Common myeloid progenitor, CD34-positive (primary cell): Measurements from ENCODE around the gene PDGFA.

ENCODE experiments used
- CTCF ChIA-PET: fragments of 350-600 bp; sonication (Branson Sonifier 250); formaldehyde crosslinking; loops from one replicate; lab custom pipeline; 2021; ENCODE audit warnings: antibody characterized with exemption; lab: Charles Lee
- POLR2A ChIA-PET: fragments of 350-600 bp; sonication (Branson Sonifier 250); formaldehyde crosslinking; loops from one replicate; lab custom pipeline; 2021; ENCODE audit warnings: antibody characterized with exemption; lab: Charles Lee
- DNase-seq, 3 donors: peaks; one replicate each; pipeline versions ENCODE4 v3.0.0 to v3.0.0-alpha.2; 2013
- H3K27ac ChIP-seq, 2 experiments: 1 replicate in 1 of 2; 2 replicates in 1 of 2; pipeline ENCODE4 v1.7.0; 2013; ENCODE audit warnings: inconsistent platforms in 2 of 2, low read length in 2 of 2, mild to moderate bottlenecking in 2 of 2, low read depth in 1 of 2, moderate library complexity in 1 of 2; ENCODE audit not compliant: severe bottlenecking in 2 of 2, insufficient read depth in 1 of 2, poor library complexity in 1 of 2
- H3K27me3 ChIP-seq, 5 experiments: replicated peaks in 2 of 5; 1 replicate in 3 of 5; 2 replicates in 2 of 5; pipeline versions ENCODE4 v1.6.1 to v1.7.0; 2013; ENCODE audit warnings: low read length in 4 of 5, mild to moderate bottlenecking in 2 of 5, moderate library complexity in 2 of 5, inconsistent platforms in 1 of 5; ENCODE audit not compliant: insufficient read depth in 5 of 5, control insufficient read depth in 4 of 5
- H3K36me3 ChIP-seq, 4 experiments: 1 replicate in 2 of 4; 2 replicates in 2 of 4; pipeline versions ENCODE4 v1.6.1 to v1.7.0; 2013; ENCODE audit warnings: low read length in 3 of 4, control low read depth in 1 of 4, mild to moderate bottlenecking in 1 of 4; ENCODE audit not compliant: control insufficient read depth in 4 of 4, insufficient read depth in 4 of 4
- H3K4me1 ChIP-seq, 4 experiments: 1 replicate in 3 of 4; 2 replicates in 1 of 4; pipeline versions ENCODE4 v1.6.1 to v1.7.1; 2013; ENCODE audit warnings: low read length in 3 of 4, mild to moderate bottlenecking in 3 of 4, control low read depth in 1 of 4, inconsistent platforms in 1 of 4, moderate library complexity in 1 of 4; ENCODE audit not compliant: control insufficient read depth in 4 of 4, insufficient read depth in 4 of 4; ENCODE audit errors: control extremely low read depth in 1 of 4
- H3K4me3 ChIP-seq, 7 experiments: 1 replicate in 4 of 7; 2 replicates in 3 of 7; pipeline versions ENCODE4 v1.5.1 to v1.7.0; 2013; ENCODE audit warnings: mild to moderate bottlenecking in 7 of 7, low read length in 6 of 7, moderate library complexity in 6 of 7, inconsistent platforms in 2 of 7, low read depth in 2 of 7, control low read depth in 1 of 7; ENCODE audit not compliant: insufficient read depth in 4 of 7, control insufficient read depth in 1 of 7; ENCODE audit errors: extremely low read depth in 1 of 7
- H3K9me3 ChIP-seq, 5 experiments: 1 replicate in 4 of 5; 2 replicates in 1 of 5; pipeline versions ENCODE4 v1.6.1 to v1.7.1; 2013; ENCODE audit warnings: low read length in 4 of 5, mild to moderate bottlenecking in 2 of 5, inconsistent platforms in 1 of 5, low read depth in 1 of 5, moderate library complexity in 1 of 5; ENCODE audit not compliant: control insufficient read depth in 4 of 5, insufficient read depth in 2 of 5; ENCODE audit errors: control extremely low read depth in 1 of 5
- WGBS: methylation state at CpG from one replicate; pipeline ENCODE4 v1.1.5; 2013; ENCODE audit not compliant: insufficient coverage; 5-methylcytosine and 5-hydroxymethylcytosine counted together

Gene PDGFA

GRCh38 chr7:544338-545221 is 24.9 kb upstream of the PDGFA start:
- Histone ChIP-seq H3K9me3 (peaks cover 0 to 4% (median 0%) of the 10 kb centered on the region in 5 experiments), H3K4me1 (peaks cover 0 to 8% (median under 1%) of the 10 kb centered on the region in 4 experiments), H3K27me3 (no peaks in the 10 kb centered on the region), H3K36me3 (no peaks in the 10 kb centered on the region), H3K4me3 (no peak overlapping the region), H3K27ac (no peak overlapping the region)
- DNase-seq, result no peak
- POLR2A ChIA-PET, result no interaction called here
- CTCF ChIA-PET, result no interaction called here
- 98% methylated on average over 12 of the region's 18 CpGs for WGBS

- Histone ChIP-seq H3K4me3 (no peak overlapping the region), H3K36me3 (no peaks in the 10 kb centered on the region), H3K9me3 (peaks cover 0 to 4% (median 0%) of the 10 kb centered on the region in 5 experiments), H3K27ac (no peak overlapping the region), H3K27me3 (no peaks in the 10 kb centered on the region), H3K4me1 (peaks cover 0 to 8% (median 1%) of the 10 kb centered on the region in 4 experiments)
- 96% methylated on average over 18 of the region's 18 CpGs for WGBS
- ChIA-PET CTCF (interaction anchor here (1.0 to 1.2 kb wide), 2 partner anchors 48 to 211 kb away, joined by 3 to 4 read pairs; no protein-coding TSS in a partner anchor), POLR2A (no interaction called here)
- DNase-seq, result no peak
Measured at GRCh38 chr7:543501-544337, 24.1 kb upstream of the PDGFA start.

- ChIA-PET POLR2A (interaction anchor here (0.6 kb wide), 1 partner anchor 224 kb away, joined by 4 read pairs; no protein-coding TSS in a partner anchor), CTCF (interaction anchor here (1.0 to 1.2 kb wide), 2 partner anchors 49 to 210 kb away, joined by 3 to 4 read pairs; no protein-coding TSS in a partner anchor)
- DNase-seq, result peak in 2 of 3 donors; percentile 27 to 41
- Histone ChIP-seq H3K27ac (no peak overlapping the region), H3K36me3 (no peaks in the 10 kb centered on the region), H3K4me1 (peaks cover 0 to 16% (median 8%) of the 10 kb centered on the region in 4 experiments), H3K27me3 (no peaks in the 10 kb centered on the region), H3K9me3 (peaks cover 0 to 4% (median 0%) of the 10 kb centered on the region in 5 experiments), H3K4me3 (no peak overlapping the region)
- 83% methylated on average over 22 of the region's 27 CpGs for WGBS
Measured at GRCh38 chr7:542713-543500, 23.3 kb upstream of the PDGFA start.

GRCh38 chr7:542131-542712 is 22.6 kb upstream of the PDGFA start:
- H3K4me3 ChIP-seq, result no peak overlapping the region
- no peak overlapping the region for H3K27ac ChIP-seq
- peaks cover 0 to 4% (median 0%) of the 10 kb centered on the region in 5 experiments for H3K9me3 ChIP-seq
- H3K36me3 ChIP-seq, result no peaks in the 10 kb centered on the region
- no peak for DNase-seq
- no peaks in the 10 kb centered on the region for H3K27me3 ChIP-seq
- H3K4me1 ChIP-seq, result peaks cover 0 to 17% (median 8%) of the 10 kb centered on the region in 4 experiments
- ChIA-PET POLR2A (interaction anchor here (0.6 kb wide), 1 partner anchor 225 kb away, joined by 4 read pairs; no protein-coding TSS in a partner anchor), CTCF (interaction anchor here (1.2 kb wide), 1 partner anchor 209 kb away, joined by 4 read pairs; no protein-coding TSS in a partner anchor)
- WGBS, result 93% methylated on average over 24 of the region's 28 CpGs

GRCh38 chr7:541661-542060 is 22.0 kb upstream of the PDGFA start:
- H3K4me3 ChIP-seq, result no peak overlapping the region
- DNase-seq, result no peak
- ChIA-PET CTCF (no interaction called here), POLR2A (no interaction called here)
- H3K9me3 ChIP-seq, result peaks cover 0 to 4% (median 0%) of the 10 kb centered on the region in 5 experiments
- no peaks in the 10 kb centered on the region for H3K27me3 ChIP-seq
- WGBS, result 98% methylated on average over 10 of the region's 17 CpGs
- no peak overlapping the region for H3K27ac ChIP-seq
- no peaks in the 10 kb centered on the region for H3K36me3 ChIP-seq
- H3K4me1 ChIP-seq, result peaks cover 0 to 17% (median 8%) of the 10 kb centered on the region in 4 experiments

DNA sequence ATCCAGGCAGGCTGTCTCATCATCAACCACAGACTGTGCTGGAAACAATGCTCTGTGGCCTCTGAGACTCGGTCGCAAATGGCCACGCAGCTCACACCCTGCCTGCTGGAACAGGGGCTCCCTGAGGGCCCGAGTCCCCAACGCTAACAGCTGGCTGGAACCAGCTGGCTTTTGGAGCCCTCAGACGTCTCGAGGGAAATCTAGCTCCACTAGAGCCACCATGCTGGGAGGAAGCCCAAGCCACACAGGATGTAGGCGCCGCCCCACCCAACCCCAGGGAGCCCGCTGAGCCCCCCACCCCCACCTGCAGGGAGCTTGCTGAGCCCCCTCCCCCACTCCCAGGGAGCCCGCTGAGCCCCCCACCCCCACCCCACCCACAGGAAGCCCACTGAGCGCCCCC is 21.4 kb upstream of the PDGFA start:
- DNase-seq, result no peak
- 93% methylated on average over 5 of the region's 12 CpGs for WGBS
- ChIA-PET POLR2A (no interaction called here), CTCF (no interaction called here)
- H3K4me1 ChIP-seq, result peaks cover 0 to 17% (median 8%) of the 10 kb centered on the region in 4 experiments
- peaks cover 0 to 4% (median 0%) of the 10 kb centered on the region in 5 experiments for H3K9me3 ChIP-seq
- H3K27ac ChIP-seq, result no peak overlapping the region
- H3K36me3 ChIP-seq, result no peaks in the 10 kb centered on the region
- H3K27me3 ChIP-seq, result no peaks in the 10 kb centered on the region
- H3K4me3 ChIP-seq, result no peak overlapping the region
